Measurements from ENCODE around the gene UBQLN3.

The UBQLN3 gene

DNA sequence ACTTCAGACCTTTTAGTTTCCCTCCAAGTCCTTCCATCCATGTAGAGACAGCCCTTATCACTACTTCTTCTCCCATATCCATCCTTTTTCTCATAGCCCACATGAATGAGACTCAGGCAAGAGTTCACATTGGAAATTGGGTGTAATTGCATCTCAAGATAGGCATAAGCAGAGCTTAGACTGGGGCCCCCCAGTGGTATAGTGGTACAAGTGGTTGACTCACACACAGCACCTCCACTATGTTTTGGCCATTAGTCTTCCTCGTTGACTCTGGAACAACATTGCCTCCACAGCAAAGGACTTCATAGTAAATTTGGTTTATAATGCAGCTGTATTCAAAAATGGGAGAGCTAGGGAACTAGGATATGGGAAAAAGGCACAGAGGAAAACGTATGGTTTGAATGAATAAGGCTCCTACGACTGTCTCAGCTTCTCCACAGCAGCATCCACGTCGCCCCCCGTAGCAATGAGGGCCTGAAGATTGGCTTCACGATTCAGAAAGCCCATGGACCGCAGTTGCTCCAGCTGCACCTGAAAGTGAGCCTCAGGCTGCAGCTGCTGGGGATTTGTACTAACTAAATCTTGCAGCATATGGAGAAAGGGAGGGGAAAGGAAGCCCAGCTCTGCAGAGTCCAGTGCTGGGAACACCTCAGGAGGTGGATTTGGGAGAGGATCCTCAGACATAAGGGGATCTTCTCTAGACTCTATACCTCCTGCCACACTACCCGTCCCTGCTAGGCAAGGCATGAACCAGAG is 2.4 kb downstream of the UBQLN3 start:
- TF ChIP-seq, protein P1, sequence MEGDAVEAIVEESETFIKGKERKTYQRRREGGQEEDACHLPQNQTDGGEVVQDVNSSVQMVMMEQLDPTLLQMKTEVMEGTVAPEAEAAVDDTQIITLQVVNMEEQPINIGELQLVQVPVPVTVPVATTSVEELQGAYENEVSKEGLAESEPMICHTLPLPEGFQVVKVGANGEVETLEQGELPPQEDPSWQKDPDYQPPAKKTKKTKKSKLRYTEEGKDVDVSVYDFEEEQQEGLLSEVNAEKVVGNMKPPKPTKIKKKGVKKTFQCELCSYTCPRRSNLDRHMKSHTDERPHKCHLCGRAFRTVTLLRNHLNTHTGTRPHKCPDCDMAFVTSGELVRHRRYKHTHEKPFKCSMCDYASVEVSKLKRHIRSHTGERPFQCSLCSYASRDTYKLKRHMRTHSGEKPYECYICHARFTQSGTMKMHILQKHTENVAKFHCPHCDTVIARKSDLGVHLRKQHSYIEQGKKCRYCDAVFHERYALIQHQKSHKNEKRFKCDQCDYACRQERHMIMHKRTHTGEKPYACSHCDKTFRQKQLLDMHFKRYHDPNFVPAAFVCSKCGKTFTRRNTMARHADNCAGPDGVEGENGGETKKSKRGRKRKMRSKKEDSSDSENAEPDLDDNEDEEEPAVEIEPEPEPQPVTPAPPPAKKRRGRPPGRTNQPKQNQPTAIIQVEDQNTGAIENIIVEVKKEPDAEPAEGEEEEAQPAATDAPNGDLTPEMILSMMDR (IDR thresholded peaks at IDR 0.05; ENCODE audit: insufficient read depth, low read depth, low read length, missing control alignments) = no peak

DNA sequence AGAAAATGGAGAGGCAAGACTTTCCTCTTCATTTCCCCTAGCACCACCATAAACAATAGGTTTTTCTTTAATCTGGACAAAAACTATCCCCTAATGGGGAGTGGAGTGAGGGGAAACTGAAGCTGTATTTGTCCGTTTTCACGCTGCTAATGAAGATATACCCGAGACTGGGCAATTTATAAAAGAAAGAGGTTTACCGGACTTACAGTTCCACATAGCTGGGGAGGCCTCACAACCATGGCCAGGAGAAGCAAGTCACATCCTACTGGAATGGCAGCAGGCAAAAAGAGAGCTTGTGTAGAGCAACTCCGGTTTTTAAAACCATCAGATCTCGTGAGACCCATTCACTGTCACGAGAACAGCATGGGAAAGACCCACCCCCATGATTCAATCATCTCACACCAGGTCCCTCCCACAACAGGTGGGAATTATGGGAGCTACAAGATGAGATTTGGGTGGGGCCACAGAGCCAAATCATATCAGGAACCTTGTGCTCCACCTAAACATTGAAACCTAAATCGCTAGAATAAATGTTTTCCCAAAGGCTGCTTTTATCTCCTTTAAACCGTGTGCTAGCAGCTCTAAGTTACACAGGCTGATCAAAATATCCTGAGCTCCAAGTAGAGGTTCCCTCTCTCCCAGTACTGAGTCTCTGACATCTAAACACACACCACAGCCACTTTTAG is 4.3 kb downstream of the UBQLN3 start:
- no peak overlapping the region for H3K4me3 ChIP-seq (ENCODE audit: low read length)
- TF ChIP-seq, protein P1 (IDR thresholded peaks at IDR 0.05; ENCODE audit: insufficient read depth, low read depth, low read length, missing control alignments) = no peak
- no peak for DNase-seq (ENCODE audit: low read depth)

More for the DNA sequence above, 2.4 kb downstream of the UBQLN3 start:
- H3K4me3 ChIP-seq (ENCODE audit: low read length) = no peak overlapping the region
- no peak for DNase-seq (ENCODE audit: low read depth)

DNA sequence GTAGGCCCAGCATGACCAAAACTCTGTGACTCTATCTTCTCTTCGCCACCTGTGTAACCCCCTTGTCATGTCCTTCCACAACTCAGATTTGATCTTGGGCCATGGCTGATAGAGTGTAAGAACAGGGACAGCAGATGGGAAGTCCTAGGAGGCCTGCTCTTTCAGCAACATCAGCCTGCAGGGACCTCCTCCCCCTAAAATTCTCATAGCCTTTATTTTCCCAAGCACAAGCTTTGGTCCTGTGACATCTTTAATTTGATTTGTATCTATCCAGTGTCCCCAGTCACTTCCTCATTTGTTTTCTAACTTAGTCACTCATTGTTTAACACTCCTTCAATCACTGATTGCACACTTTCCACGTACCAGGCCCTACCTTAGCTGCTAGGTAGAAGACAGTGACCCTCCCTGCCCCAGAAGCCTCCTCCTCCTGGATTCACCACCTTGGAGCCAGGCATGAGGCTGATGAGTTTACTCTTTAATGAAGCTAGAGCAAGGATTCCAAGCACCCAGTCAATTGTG is 5.3 kb downstream of the UBQLN3 start:
- no peak for DNase-seq (ENCODE audit: low read depth)
- H3K4me3 ChIP-seq (ENCODE audit: low read length) = no peak overlapping the region
- TF ChIP-seq, protein P1 (IDR thresholded peaks at IDR 0.05; ENCODE audit: insufficient read depth, low read depth, low read length, missing control alignments) = no peak

DNA sequence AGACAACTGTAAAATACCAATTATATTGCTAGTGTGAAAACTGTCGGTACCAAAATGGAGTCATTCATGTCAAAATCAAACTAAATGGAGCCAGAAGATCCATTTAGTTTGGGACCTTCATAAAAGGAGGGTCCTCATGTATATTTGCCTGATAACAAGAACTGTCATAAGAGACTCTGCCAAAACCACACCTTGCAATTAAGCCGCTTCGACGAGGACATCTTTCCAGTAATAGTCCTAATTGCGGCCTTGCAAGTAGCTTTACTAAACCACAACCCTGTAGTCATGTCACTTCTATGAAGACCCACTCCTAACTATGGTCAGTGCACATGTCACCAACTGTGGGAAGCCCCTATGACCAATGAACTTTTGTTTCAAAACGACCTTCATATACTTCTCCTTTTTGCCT is 9.4 kb downstream of the UBQLN3 start:
- no peak for DNase-seq (ENCODE audit: low read depth)
- TF ChIP-seq, protein P1 (IDR thresholded peaks at IDR 0.05; ENCODE audit: insufficient read depth, low read depth, low read length, missing control alignments) = no peak
- H3K4me3 ChIP-seq (ENCODE audit: low read length) = no peak overlapping the region

DNA sequence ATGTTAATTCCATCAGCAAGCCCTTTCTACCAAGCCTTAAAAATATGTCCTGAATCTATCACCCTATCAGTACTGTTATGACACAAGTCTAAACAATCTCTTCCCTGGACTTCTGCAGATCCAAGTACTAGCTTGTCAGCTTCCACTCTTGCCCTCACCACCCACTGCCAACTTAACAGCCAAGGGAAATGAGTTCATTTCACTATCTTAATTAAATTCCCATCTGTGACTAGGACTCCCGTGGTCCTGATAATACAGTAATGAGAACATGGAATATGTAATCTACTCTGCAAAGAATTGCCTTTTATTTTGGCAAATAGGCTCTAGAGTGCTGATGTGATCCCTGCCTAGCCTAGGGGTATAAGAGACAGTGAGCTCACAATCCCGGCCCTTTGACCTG is 10.1 kb downstream of the UBQLN3 start:
- TF ChIP-seq, protein P1 (IDR thresholded peaks at IDR 0.05; ENCODE audit: insufficient read depth, low read depth, low read length, missing control alignments) = no peak
- H3K4me3 ChIP-seq (ENCODE audit: low read length) = no peak overlapping the region
- DNase-seq (ENCODE audit: low read depth) = no peak

DNA sequence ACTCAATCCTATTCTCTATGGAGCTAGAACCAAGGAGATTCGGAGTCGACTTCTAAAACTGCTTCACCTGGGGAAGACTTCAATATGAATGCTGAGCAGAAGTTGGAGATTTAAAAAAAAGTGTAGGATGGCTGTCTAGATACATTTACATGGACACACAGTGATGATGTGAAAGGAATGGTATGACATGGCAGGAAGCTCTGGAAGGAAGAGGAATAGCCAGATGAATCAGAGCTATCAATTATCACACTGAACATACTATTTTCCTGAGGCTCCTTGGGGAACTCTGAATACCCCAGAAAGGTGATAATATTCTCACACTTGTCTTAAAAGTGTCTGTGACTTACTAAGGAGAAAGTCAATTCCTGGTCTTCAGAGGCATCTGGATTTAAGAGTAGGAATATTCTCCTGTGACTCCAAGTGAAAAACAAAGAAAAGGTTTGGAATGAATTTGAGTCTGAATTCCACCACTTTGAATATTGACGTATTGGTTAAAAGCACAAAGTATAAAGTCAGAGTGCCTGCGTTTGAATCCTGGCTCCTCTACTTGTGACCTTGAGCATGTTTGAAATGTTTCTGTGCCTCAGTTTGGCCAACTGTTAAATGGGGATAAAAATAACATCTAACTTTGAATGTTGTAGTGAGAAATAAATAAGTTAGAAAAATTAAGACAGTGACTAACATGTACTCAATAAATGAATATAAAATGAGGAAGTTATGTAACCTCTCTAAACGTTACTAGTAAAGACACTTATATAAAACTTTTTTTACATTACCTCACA is 20.0 kb downstream of the UBQLN3 start:
- no peak overlapping the region for H3K4me3 ChIP-seq (ENCODE audit: low read length)
- TF ChIP-seq, protein P1 (IDR thresholded peaks at IDR 0.05; ENCODE audit: insufficient read depth, low read depth, low read length, missing control alignments) = no peak
- DNase-seq (ENCODE audit: low read depth) = peak; percentile 20

All from epithelial cell of esophagus (primary cell).